Tibial nerve (tissue), 4 donors: ENCODE results near the gene MOCS1. TPM values are rescaled to one million over a fixed set of nuclear protein-coding genes. Genes with fewer than 3 reads are reported as not detected.

Experiments used
- DNase-seq, 2 donors: peaks; one replicate each; pipeline ENCODE4 v3.0.0-alpha.2; 2019; ENCODE audit warnings: low spot score in 2 of 2
- H3K27ac ChIP-seq, 4 donors: fragments of 200-600 bp; sonication (generic) in 3 of 4; one replicate each; pipeline ENCODE4 v1.5.1; 2017 to 2019; ENCODE audit warnings: mild to moderate bottlenecking in 1 of 4
- H3K27me3 ChIP-seq, 2 donors: fragments of 200-600 bp; sonication (generic) in 1 of 2; one replicate each; pipeline versions ENCODE4 v1.5.1 to v1.6.0; 2017 to 2019
- H3K36me3 ChIP-seq, 3 donors: fragments of 200-600 bp; sonication (generic); one replicate each; pipeline ENCODE4 v1.5.1; 2018 to 2019
- H3K4me1 ChIP-seq, 4 donors: fragments of 200-600 bp; sonication (generic) in 3 of 4; one replicate each; pipeline ENCODE4 v1.5.1; 2017 to 2019
- H3K4me3 ChIP-seq, 4 donors: fragments of 200-600 bp; sonication (generic) in 3 of 4; one replicate each; pipeline ENCODE4 v1.5.1; 2017 to 2019; ENCODE audit warnings: mild to moderate bottlenecking in 1 of 4, moderate library complexity in 1 of 4
- H3K9me3 ChIP-seq, 4 donors: fragments of 200-600 bp; sonication (generic) in 3 of 4; one replicate each; pipeline ENCODE4 v1.5.1; 2017 to 2019
- CTCF ChIP-seq, 5 experiments: fragments of 200-600 bp in 3 of 5; fragments of 450-650 bp in 2 of 5; sonication (generic) in 3 of 5; IDR thresholded peaks; one replicate each; pipeline ENCODE4 v1.5.1; 2016 to 2019; ENCODE audit warnings: antibody characterized with exemption in 5 of 5, mild to moderate bottlenecking in 3 of 5, moderate library complexity in 2 of 5
- EP300 ChIP-seq, 2 donors: sonication (generic); formaldehyde crosslinking; IDR thresholded peaks; one replicate each; pipeline ENCODE4 v1.6.1; 2017; ENCODE audit warnings: antibody characterized with exemption in 2 of 2, mild to moderate bottlenecking in 1 of 2
- POLR2A ChIP-seq, 2 donors: fragments of 450-650 bp; IDR thresholded peaks; one replicate each; pipeline ENCODE4 v1.6.1; 2017; ENCODE audit warnings: antibody characterized with exemption in 2 of 2, mild to moderate bottlenecking in 2 of 2, moderate library complexity in 2 of 2
- WGBS, 2 donors: methylation state at CpG; one replicate each; pipeline ENCODE4 v1.1.5; 2018; 5-methylcytosine and 5-hydroxymethylcytosine counted together
- total RNA-seq, 4 donors: library from RNA; depleted of rRNA; stranded (reverse); fragments of >200 nt; gene quantifications; one replicate each; pipeline ENCODE4 v1.1.0, GENCODE V29; 2016

Gene MOCS1
- total RNA-seq, 4 donors from 2014 or later: 56.7 to 103 (median 71.0) TPM

- Histone ChIP-seq H3K4me3 (no peak overlapping the region), H3K27ac (peak overlapping the region in 3 of 4 donors; percentile 21 to 84 (median 81)), H3K27me3 (no peaks in the 10 kb centered on the region), H3K36me3 (peaks cover 0 to 28% (median 0%) of the 10 kb centered on the region in 3 donors), H3K9me3 (no peaks in the 10 kb centered on the region), H3K4me1 (peaks cover 0 to 98% (median 39%) of the 10 kb centered on the region in 4 donors)
- no peak for TF ChIP-seq CTCF (IDR thresholded peaks at IDR 0.05)
- no peak for TF ChIP-seq EP300 (IDR thresholded peaks at IDR 0.05)
- TF ChIP-seq POLR2A (IDR thresholded peaks at IDR 0.05): no peak
- WGBS, 2 donors: 73 to 74% methylated on average over 5 of the region's 5 CpGs
- DNase-seq: no peak
Observed at GRCh38 chr6:39884696-39885095, 49.6 kb downstream of the MOCS1 start.

GRCh38 chr6:39882531-39882899 is 51.7 kb downstream of the MOCS1 start:
- peak; percentile 53 to 79 for DNase-seq
- TF ChIP-seq CTCF (IDR thresholded peaks at IDR 0.05): no peak
- TF ChIP-seq POLR2A (IDR thresholded peaks at IDR 0.05): no peak
- peak in 1 of 2 donors; percentile 83 for TF ChIP-seq EP300 (IDR thresholded peaks at IDR 0.05)
- no peaks in the 10 kb centered on the region for H3K27me3 ChIP-seq
- peaks cover 0 to 82% (median 30%) of the 10 kb centered on the region in 4 donors for H3K4me1 ChIP-seq
- no peaks in the 10 kb centered on the region for H3K9me3 ChIP-seq
- peak overlapping the region; percentile 41 to 86 (median 76) for H3K27ac ChIP-seq
- 10 to 17% methylated on average over 8 of the region's 8 CpGs for WGBS, 2 donors
- peaks cover 0 to 44% (median 0%) of the 10 kb centered on the region in 3 donors for H3K36me3 ChIP-seq
- no peak overlapping the region for H3K4me3 ChIP-seq

GRCh38 chr6:39881851-39882530 is 52.3 kb downstream of the MOCS1 start:
- WGBS, 2 donors: 30 to 36% methylated on average over 16 of the region's 16 CpGs
- TF ChIP-seq POLR2A (IDR thresholded peaks at IDR 0.05): no peak
- no peak for TF ChIP-seq CTCF (IDR thresholded peaks at IDR 0.05)
- no peak for TF ChIP-seq EP300 (IDR thresholded peaks at IDR 0.05)
- DNase-seq: peak in 1 of 2 donors; percentile 36
- H3K4me3 ChIP-seq: no peak overlapping the region
- peaks cover 0 to 77% (median 25%) of the 10 kb centered on the region in 4 donors for H3K4me1 ChIP-seq
- H3K27ac ChIP-seq: peak overlapping the region; percentile 41 to 86 (median 76)
- no peaks in the 10 kb centered on the region for H3K27me3 ChIP-seq
- no peaks in the 10 kb centered on the region for H3K9me3 ChIP-seq
- H3K36me3 ChIP-seq: peaks cover 0 to 49% (median 0%) of the 10 kb centered on the region in 3 donors

GRCh38 chr6:39880594-39880993 is 53.7 kb downstream of the MOCS1 start:
- TF ChIP-seq POLR2A (IDR thresholded peaks at IDR 0.05): no peak
- no peak for TF ChIP-seq EP300 (IDR thresholded peaks at IDR 0.05)
- TF ChIP-seq CTCF (IDR thresholded peaks at IDR 0.05): no peak
- 70 to 76% methylated on average over 4 of the region's 4 CpGs for WGBS, 2 donors
- H3K36me3 ChIP-seq: peaks cover 0 to 63% (median 0%) of the 10 kb centered on the region in 3 donors
- H3K27me3 ChIP-seq: no peaks in the 10 kb centered on the region
- no peaks in the 10 kb centered on the region for H3K9me3 ChIP-seq
- peak overlapping the region in 2 of 4 donors; percentile 84 to 86 for H3K27ac ChIP-seq
- H3K4me1 ChIP-seq: peaks cover 0 to 63% (median 19%) of the 10 kb centered on the region in 4 donors
- no peak for DNase-seq
- H3K4me3 ChIP-seq: no peak overlapping the region

- no peak for DNase-seq
- WGBS, 2 donors: 65 to 78% methylated on average over 3 of the region's 3 CpGs
- Histone ChIP-seq H3K27ac (peak overlapping the region in 2 of 4 donors; percentile 63 to 84), H3K4me1 (peaks cover 0 to 52% (median 19%) of the 10 kb centered on the region in 4 donors), H3K9me3 (no peaks in the 10 kb centered on the region), H3K36me3 (peaks cover 0 to 66% (median 0%) of the 10 kb centered on the region in 3 donors), H3K4me3 (no peak overlapping the region), H3K27me3 (no peaks in the 10 kb centered on the region)
- TF ChIP-seq CTCF (IDR thresholded peaks at IDR 0.05): no peak
- no peak for TF ChIP-seq POLR2A (IDR thresholded peaks at IDR 0.05)
- TF ChIP-seq EP300 (IDR thresholded peaks at IDR 0.05): no peak
Observed at GRCh38 chr6:39879535-39879934, 54.7 kb downstream of the MOCS1 start.
